ENCODE data around the gene SMYD3. TPM values are rescaled to one million over a fixed set of nuclear protein-coding genes. Genes with fewer than 3 reads are reported as not detected.

Gene SMYD3
- polyA plus RNA-seq, 1 donor from 2014 or later, result 48.6 TPM

- Histone ChIP-seq H3K9ac (ENCODE audit: low read length) (no peak overlapping the region), H2AFZ (ENCODE audit: low read depth, low read length) (no peak overlapping the region), H3K27me3 (ENCODE audit: insufficient read depth, low read depth, low read length) (no peaks in the 10 kb centered on the region), H3F3A (ENCODE audit: insufficient read depth, low read length, poor library complexity, severe bottlenecking) (no peaks in the 10 kb centered on the region), H3K27ac (ENCODE audit: low read length) (no peak overlapping the region), H3K4me3 (ENCODE audit: low read length) (no peak overlapping the region), H3K79me2 (replicated peaks; ENCODE audit: insufficient read depth, low read length) (no peaks in the 10 kb centered on the region), H3K9me3 (ENCODE audit: low read length) (no peaks in the 10 kb centered on the region), H3K4me2 (ENCODE audit: low read length) (no peak overlapping the region), H3K9me2 (ENCODE audit: insufficient read depth, low read length) (no peaks in the 10 kb centered on the region), H4K20me1 (ENCODE audit: insufficient read depth) (no peaks in the 10 kb centered on the region), H3K36me3 (ENCODE audit: insufficient read depth, low read length) (no peaks in the 10 kb centered on the region)
- TF ChIP-seq CTCF (IDR thresholded peaks at IDR 0.05; ENCODE audit: poor library complexity, severe bottlenecking) (no peak), POLR2AphosphoS5 (IDR thresholded peaks at IDR 0.05) (no peak), EP300 (conservative IDR thresholded peaks at IDR 0.05; ENCODE audit: poor library complexity, severe bottlenecking) (no peak), TAF1 (IDR thresholded peaks at IDR 0.05; ENCODE audit: low read depth) (no peak), RAD21 (conservative IDR thresholded peaks at IDR 0.05) (no peak), EZH2 (IDR thresholded peaks at IDR 0.05; ENCODE audit: borderline replicate concordance, insufficient read depth, low read length, poor library complexity, severe bottlenecking) (no peak), SMC3 (conservative IDR thresholded peaks at IDR 0.05; ENCODE audit: poor library complexity) (no peak), REST (IDR thresholded peaks at IDR 0.05; ENCODE audit: borderline replicate concordance) (no peak), MXI1 (conservative IDR thresholded peaks at IDR 0.05; ENCODE audit: poor library complexity, severe bottlenecking) (no peak)
Measured at GRCh38 chr1:245765230-245766000, 741.7 kb downstream of the SMYD3 start.

- peak overlapping the region; percentile 43 for H3K27ac ChIP-seq (ENCODE audit: low read length)
- TF ChIP-seq TAF1 (IDR thresholded peaks at IDR 0.05; ENCODE audit: low read depth) (no peak), RAD21 (conservative IDR thresholded peaks at IDR 0.05) (peak; percentile 13), SMC3 (conservative IDR thresholded peaks at IDR 0.05; ENCODE audit: poor library complexity) (no peak)
- H2AFZ ChIP-seq (ENCODE audit: low read depth, low read length), result no peak overlapping the region
- H3K9me2 ChIP-seq (ENCODE audit: insufficient read depth, low read length), result no peaks in the 10 kb centered on the region
- peak overlapping the region; percentile 37 for H3K4me3 ChIP-seq (ENCODE audit: low read length)
- H3K9ac ChIP-seq (ENCODE audit: low read length), result no peak overlapping the region
- H3F3A ChIP-seq (ENCODE audit: insufficient read depth, low read length, poor library complexity, severe bottlenecking), result no peaks in the 10 kb centered on the region
- peak overlapping the region; percentile 21 for H3K4me2 ChIP-seq (ENCODE audit: low read length)
- H3K9me3 ChIP-seq (ENCODE audit: low read length), result no peaks in the 10 kb centered on the region
- H3K27me3 ChIP-seq (ENCODE audit: insufficient read depth, low read depth, low read length), result no peaks in the 10 kb centered on the region
- no peaks in the 10 kb centered on the region for H4K20me1 ChIP-seq (ENCODE audit: insufficient read depth)
- no peaks in the 10 kb centered on the region for H3K36me3 ChIP-seq (ENCODE audit: insufficient read depth, low read length)
- H3K79me2 ChIP-seq (replicated peaks; ENCODE audit: insufficient read depth, low read length), result no peaks in the 10 kb centered on the region
Measured at GRCh38 chr1:245763873-245764331, 743.2 kb downstream of the SMYD3 start.

Measured in neural cell (in vitro differentiated cells).